DMS79 treated with DMSO at 0.1 percent for 48 hours (cell line): Measurements from ENCODE around the gene ATG5.

Experiments
- DNase-seq: peaks from one replicate; lab custom pipeline; 2025; lab: John Stamatoyannopoulos, UW

The ATG5 gene

DNA sequence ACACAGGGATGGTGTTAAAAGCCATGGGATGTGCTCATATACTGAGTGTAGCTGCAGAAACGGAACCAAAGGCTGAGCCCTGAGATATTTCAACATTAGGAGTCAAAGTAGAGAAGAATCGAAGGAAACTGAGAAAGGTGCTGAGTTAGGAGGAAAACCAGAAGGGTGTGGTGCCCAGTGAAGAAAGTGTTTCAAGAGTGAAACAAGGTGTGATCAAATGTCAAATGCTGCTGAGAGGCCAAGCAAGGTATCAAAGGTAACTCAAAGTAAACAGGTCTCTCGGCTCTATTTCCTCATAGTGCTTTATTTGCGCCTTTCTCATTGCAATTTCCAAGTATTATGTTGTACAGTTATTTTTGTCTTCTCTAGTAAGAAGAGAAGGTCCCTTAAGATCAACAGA lies 145.4 kb downstream of the ATG5 start:
- DNase-seq = no peak

DNA sequence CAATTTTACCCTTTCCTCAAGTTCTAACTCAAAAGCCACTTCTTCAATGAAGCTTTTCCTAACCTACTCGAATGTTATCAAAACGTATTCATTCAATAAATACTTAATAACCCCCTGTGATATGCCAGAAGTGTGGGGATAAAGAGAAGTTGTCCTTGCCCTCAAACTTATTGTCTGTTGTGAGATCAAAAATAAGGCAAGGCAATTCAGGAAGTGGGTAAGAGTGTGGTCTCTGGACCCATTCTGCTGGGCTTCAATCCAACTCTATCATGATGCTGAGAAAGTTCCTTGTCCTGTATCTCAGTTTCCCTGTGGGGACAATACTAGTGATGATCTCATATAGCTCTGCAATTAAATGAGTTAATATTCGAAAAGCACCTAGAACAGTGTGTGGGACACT lies 146.7 kb downstream of the ATG5 start:
- no peak for DNase-seq

DNA sequence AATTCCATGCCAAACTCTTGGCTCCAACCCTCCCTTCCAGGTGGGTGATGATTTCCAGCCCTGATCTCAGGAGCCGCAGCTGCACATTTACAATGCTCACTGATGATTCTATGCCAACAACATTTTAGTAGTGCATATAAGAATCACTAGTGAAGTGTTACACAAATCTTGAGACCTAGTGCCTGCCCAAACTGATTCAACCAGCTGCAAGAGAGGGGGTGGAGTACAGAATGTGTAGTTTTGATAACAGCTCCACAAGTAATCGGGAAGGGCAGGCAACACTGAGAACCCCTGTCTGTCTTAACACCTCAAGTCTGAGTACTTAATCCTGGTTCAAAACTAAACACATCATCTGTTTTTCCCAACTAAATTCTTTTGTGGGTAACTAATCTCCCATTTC lies 147.8 kb downstream of the ATG5 start:
- DNase-seq = no peak

DNA sequence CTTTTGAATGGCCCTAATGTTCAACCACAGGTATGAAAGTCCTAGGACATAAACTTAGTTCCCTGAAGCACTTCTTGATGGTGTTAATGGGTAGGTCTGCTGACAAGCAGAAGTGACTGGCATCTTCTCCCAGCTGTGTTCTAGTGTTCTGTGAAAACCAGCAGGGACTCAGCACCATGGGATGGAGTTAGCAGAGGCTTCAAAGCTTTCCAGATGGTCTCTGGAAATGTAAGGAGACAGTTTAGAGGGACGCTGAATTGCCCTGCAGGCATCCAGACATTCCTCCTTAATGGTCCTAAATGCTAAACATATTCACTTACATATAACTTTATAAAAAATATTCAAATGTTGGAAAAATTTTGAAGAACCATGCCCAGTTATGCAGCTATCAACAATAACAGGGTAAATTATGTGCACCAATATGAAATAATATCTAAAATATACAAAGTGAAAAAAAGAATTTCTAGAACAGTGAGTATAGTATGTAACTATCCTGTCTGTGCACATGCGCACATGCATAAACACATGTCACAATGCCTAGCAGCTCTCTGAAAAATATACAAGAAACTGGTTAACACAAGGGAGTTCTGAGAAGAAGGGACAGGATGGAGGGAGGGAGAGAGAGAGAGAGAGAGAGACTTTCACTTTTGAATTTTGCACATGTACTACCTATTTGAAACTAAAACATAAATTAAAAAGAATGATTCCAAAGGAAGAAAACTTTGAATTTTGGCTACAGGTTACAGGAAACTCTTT lies 152.3 kb downstream of the ATG5 start:
- no peak for DNase-seq

DNA sequence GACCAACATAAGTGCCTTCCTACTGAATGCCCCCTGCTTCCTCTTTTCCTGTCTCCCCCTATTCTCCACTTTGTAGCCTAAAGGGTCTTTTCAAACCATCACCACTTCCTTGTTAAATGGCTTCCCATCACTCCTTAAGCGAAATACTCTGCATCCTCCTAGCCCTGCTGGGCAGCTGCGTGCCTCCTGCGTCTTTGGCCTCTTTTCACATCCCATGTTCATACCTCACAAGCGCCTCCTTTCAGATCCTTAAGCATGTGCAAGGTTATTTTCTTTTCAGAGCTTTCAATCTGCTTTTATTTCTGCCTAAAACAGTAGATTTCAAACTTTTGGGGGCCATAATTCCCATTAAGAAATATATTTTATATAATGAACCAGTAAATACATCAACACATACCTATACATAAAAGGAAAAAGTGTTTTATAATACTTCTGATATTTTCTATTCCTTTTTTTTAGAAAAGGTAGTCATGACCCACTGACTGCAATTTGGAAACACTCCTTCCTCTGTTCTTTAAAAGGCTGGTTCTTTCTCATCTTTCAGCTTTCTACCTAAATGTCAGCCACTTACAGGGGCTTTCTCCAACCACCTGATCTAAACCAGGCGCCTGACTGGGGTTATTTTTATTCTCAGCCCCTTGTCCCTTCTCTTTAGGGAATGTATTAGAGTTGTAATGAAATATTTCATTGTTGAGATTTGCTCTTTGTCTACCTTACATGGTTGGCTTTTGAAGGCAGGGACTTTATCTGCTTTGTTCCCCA lies 155.3 kb downstream of the ATG5 start:
- no peak for DNase-seq

DNA sequence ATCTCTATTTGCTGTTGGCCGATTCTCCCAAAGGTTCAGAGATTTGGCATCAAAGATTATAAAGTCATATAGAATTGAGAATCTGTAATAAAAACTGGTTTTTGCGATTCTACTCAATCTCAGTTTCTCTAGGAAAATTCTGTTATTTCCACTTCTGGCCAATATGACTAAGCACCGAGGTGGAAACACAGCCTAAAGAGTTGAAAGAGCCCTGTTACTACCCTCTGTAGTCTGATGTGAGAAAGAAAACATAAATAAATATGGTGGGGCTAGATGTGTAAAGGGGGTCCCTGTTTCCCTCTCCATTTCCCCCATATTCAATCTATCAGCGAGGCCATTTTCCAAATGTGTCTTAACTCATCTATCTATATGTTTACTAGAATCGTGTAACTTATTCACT lies 156.0 kb downstream of the ATG5 start:
- no peak for DNase-seq

DNA sequence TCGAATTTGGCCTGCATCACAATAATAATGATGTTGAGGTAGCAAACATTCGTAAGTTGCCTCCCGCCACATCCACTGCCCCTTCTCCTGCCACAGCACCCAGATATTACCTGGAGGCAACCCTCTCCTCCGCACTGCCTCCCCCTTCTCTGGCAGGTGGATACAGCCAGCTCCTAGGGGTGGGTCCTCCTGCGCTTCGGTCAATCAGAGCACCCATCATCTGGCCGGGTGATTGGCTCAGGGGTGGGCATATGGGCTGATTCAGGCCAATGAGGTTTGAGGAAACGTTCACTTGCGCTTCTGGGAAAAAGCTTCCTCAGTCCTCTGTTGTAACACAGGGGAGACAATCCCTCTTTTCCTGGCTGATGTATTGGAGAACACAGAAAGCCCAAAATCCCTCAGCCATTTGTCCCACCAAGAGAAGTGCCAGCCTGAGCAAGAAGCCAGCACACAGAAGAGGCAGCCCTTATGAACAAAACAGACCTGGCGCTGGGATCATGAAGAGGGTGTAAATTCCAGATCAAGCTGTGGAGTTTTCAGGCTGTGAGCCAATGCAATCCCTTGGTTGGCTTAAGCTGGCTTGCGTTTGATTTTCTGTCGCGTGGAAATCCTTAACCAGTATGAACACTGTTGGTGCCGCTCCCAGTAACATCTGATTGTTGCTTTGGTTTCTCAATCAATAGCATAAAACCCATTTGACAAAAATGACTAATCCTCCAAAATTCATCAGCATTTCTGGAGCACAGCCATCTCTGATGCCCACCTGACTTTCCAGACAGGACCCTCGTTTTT lies 157.3 kb downstream of the ATG5 start:
- DNase-seq = no peak

DNA sequence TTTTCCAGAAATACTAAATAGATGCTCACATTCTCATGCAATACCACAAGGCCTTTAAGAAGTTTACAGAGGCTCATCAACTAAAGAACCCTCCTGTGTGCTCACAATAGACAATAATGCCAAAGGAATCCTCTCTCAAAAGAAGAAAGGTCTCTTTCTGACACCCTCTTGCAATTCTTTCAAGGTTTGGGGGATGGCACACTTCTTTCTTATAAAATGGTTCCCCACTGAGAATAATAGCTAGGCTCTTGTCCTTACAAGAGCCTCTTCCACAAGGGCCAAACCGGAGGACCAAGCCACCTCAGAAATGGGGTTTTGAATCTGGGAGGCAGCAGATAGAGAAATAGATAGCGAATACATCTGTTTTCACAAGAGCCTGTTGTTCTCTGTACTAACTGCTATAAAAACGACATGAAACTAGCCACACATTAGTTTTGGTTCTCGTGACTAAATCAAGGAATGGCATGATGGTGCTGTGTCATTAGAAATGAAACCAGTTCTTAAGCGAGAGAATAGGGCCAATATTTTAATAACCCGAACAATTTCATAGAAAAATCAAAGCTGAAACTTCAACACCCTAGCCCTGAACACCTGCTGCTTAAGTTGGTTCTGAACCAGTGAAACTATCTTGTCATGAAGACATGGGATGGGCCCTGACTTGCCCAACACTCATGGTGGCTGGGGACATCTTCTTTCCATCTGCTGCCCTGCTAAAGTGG lies 158.3 kb downstream of the ATG5 start:
- no peak for DNase-seq

DNA sequence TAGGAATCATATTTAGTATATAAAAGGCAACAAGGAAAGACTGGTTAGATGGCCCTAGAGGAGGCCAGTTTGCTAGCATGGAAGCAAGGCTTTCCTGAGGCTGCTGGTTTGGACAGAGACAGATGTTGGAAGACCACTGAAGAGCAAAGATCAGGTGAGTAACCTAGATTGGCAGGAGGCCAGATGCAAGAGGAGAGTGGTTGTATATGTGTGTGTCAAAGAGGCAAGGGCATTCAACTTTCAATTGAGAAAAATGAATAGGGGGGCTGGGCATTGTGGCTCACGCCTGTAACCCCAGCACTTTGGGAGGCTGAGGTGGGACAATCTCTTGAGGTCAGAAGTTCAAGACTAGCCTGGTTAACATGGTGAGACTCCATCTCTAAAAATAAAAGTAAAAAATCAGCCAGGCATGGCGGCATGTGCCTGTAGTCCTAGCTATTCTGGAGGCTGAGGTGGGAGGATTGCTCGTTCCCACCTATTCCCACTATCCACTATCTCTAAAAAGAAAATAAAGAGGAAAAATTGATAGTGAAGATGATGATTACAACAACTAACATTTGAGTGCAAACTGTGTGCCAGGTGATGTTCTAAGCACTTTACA lies 159.6 kb downstream of the ATG5 start:
- peak; percentile 17 for DNase-seq

DNA sequence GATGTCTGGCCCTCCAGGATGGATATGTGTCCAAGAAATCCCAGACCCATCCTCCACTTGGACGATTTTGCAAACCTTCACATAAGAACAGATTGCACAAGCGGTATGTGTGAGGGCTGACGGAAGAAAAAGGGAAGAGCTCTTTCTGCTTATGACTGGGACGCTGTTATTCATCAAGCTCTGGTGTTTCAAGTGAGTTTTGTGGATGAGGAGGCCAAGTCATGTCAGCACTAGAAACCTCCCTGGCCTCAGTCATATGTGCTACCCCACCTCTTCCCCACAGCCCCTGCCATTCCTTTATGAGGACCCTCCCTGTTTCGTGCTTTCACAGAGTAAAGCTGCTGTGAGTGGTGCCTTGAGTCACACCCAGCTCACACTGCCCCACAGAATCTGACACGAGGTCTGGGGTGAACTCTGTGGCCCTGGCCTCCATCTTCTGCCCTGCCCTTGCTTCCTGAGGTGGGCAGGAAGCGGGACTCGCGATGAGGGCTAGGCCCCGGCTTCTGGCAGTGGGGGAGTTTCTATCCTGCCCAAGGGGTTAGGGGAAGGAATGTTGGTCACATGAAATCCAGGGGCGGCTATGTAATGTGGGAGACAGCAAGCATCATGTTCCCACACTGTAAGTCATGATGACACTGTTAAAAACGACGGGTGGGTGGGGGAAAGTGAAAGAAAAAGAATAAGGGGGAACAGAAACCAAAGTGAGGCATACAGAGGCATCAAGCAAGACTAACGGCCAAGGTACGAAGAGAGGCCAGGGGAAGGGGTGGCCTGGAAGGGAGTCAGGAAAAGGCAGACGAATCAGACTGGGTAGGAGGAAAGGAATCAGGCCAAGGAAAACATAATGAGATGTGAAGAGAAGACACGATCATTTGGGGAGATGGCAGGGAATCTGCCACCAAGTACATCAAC lies 161.3 kb downstream of the ATG5 start:
- DNase-seq = no peak

DNA sequence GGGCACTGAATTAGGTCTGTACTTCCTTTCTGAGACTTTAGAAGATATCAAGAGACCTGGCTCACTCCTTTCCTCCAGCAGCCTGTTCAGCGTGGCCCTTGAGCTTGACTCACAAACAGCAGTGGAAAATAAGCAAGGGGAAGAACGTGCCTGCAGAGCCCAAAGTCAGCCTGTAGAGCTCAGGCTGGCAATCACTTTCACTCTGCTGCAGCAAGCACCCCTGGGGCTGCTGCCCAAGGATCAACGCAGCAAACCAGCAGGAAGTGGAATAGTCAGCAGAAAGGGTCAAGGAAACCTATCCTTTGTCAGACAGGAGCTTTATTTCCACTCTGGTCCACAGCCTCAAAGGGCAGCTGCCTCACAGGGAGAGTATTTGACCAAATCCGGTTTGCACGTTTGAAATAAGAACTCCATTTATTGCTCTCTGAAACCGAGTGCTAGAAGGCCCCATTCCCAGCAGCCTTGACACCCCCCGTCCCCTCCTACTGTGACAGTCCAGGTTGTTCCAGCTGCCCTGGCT lies 162.1 kb downstream of the ATG5 start:
- DNase-seq = no peak

DNA sequence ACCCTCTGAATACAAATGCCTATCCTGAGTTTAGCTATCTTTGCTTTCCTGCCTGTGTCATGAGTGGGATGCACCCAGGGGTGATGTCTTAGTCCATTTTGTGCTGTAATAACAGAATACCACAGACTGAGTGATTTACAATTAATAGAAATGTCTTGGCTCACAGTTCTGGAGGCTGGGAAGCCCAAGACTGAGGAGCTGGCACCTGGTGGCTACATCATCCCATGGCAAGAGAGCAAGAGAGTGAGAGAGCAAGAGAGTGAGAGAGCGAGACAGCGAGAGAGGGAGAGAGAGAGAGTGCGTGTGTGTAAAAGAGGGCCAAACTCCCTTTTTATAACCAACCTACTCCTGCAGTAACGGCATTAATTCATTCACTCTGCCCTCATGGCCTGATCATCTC lies 162.6 kb downstream of the ATG5 start:
- DNase-seq = no peak

DNA sequence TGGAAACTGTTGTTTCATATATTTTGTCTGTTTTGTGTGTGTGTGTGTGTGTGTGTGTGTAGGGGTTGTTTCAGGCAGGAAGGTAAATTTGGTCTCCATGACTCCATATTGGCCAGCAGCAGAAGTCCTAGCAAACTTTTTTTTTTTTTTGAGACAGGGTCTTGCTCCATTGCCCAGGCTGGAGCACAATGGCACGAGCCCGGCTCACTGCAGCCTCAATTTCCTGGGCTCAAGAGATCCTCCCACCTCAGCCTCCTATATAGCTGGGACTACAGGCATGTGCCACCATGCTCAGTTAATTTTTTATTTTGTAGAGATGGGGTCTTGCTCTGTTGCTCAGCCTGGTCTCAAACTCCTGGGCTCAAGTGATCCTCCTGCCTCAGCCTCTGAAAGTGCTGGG lies 163.7 kb downstream of the ATG5 start:
- DNase-seq = no peak

DNA sequence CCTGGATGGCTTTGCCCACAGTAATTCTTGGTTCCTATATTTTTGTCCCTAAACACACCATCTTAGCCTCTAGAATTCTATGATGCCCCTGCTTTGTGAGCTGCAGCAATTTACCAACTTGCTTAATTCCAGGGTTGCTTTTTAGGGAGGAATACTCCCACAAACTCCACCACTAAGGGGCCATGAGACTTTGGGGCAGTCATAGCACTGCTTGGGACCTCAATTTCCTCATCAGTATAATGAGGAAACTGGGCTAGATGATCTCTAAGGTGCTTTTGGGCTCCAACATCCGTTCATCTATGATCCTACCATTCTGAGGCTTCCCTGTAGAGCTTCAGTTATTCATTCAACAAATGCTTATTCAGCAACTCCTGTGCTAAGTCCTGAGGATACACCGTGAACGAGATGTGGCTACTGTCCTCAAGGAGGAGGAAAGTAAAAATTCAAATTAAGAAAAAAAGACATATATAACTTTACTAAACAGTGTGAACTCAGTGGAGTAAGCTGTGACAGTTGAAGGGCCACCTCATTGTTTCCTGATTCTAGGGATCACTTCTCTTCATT lies 164.2 kb downstream of the ATG5 start:
- DNase-seq = no peak

DNA sequence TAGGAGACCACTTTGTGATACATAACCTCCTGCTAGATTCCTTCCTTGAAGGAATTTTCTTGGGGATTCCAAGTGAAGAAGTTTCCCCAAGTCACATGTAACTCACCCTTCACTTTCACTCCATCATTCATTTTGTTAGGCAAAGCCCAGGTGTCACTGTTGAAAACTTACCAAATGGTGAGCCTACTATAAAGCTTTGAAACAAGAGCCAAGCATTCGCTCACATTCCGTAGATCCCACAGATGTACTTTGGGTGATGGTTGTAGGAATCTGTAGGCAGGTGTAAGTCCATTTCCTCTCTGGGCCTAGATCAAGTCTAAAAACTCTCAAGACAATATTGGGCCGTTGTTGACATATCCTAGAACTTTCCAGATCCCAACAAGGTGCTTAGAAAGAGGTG lies 165.4 kb downstream of the ATG5 start:
- no peak for DNase-seq

DNA sequence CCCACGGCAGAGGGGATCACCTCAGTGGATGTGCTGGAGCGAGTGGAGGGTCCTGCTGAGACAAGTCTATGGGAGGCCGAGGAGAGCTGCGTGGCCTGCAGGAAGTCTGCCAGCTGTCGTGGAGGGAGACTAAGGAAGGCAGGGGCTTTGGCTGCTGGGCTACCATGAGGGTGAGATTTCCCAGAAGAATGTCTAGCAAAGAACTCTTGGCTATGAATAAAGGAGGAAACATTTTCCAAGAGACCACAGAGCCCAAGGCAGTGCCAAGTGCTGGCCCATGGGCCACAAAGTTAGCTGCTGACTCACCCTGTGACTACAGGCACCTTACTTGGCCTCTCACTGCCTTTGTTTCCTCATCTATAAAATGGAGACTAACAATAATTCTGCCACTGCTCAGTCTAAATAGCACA lies 166.0 kb downstream of the ATG5 start:
- DNase-seq = no peak

DNA sequence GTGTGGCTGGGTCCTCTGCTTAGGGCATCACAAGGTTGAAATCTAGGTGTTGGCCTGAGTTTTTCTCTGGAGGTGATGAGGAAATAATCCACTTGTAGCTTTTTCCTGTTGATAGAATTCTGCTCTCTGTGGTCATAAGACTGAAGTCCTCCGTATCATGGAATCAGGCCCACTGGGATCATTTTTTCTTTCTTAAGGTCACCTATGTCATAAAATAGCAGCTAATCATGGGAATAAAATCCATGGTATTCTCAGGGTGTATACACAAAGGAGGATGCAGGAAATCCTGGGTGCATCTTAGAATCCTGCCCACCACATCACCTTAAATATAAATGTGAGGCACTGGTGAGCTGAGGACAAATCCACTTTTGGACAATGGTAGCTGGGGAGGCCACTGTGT lies 166.7 kb downstream of the ATG5 start:
- no peak for DNase-seq

DNA sequence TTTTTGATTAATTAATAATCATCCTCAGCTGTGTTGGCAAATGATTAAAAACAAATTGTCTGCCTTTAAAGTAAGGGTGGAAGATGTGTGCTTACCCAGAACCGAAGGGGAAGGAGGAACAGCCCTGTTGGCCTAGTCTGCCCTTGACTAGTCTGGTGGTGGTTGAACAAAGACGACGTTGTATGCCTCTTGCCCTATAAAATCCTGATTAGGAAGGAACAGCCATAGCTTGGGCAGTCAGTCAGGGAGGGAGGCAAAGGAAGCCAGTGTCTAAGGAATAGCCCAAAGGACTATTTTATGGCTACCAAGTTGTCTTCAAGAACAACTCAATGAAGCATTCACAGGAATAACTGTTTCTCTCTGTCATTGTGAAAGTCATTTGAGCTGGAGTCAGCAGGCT lies 168.7 kb downstream of the ATG5 start:
- no peak for DNase-seq

DNA sequence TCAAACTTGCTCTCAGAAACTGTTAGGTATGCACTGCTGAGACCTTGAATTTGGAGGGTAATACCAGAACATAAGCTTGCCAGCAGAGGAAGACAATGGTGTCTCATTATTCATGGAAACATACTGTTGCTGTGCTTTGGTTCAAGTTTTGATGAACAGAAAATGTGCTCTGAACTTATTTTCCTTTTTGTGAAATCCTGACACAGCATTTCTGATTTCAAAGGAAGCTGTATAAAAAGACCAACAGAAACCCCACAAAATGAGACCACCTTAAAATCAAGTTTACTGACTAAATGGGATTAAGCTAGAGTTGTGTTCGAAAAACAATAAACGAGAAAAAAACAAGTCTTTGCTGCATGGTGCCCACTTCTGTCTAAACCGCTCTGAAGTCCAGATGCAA lies 169.1 kb downstream of the ATG5 start:
- no peak for DNase-seq

DNA sequence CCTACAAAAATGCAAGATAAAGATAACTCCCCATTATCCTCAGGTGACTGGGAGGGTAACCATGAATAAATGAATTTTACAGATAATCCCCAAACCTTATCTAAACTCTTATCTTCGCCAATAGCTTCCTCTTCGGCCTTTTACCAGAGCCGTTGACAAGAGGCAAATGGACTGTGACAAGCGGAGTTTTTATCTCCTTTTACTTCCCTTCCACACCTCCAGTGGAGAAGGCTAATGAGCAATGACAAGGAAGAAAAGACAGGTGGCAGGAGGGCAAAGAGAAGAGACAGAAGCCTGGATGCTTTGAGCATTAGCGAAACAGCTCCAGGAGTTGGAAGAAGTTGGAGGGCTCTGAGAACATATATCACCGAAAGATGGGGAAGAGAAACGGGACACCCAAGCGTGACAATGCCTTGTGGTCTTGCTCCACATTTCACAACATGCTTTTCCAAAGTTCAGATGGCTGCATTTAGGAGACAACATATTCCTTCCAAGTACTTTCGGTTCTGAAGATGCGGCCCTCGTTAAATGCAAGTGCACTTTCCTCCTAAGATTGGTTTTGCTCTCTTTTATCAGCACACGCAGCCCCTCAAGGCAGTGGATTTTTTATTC lies 170.2 kb downstream of the ATG5 start:
- no peak for DNase-seq
